ENCODE results near the gene NOPCHAP1.

The NOPCHAP1 gene

GRCh38 chr12:105025890-105026289, 39.8 kb downstream of the NOPCHAP1 start:
- DNase-seq = no peak

DNA sequence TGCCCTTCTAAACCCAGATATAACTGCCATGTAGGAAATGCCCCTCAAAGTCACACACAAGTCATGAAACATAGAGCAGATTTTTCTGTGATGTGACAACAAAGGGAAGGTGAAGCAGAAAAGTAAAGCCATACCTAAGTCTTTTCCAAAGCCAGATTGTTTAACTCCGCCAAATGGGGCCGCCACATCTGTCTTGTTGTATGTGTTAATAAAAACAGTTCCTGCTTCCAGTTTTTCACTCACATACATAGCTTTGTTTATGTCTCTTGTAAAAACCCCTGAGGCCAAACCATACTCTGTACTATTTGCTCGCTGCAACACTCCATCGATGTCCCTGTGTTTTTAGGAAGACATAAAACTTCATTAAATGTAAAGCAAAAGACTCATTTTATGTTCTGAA, 40.3 kb downstream of the NOPCHAP1 start:
- no peak for DNase-seq

DNA sequence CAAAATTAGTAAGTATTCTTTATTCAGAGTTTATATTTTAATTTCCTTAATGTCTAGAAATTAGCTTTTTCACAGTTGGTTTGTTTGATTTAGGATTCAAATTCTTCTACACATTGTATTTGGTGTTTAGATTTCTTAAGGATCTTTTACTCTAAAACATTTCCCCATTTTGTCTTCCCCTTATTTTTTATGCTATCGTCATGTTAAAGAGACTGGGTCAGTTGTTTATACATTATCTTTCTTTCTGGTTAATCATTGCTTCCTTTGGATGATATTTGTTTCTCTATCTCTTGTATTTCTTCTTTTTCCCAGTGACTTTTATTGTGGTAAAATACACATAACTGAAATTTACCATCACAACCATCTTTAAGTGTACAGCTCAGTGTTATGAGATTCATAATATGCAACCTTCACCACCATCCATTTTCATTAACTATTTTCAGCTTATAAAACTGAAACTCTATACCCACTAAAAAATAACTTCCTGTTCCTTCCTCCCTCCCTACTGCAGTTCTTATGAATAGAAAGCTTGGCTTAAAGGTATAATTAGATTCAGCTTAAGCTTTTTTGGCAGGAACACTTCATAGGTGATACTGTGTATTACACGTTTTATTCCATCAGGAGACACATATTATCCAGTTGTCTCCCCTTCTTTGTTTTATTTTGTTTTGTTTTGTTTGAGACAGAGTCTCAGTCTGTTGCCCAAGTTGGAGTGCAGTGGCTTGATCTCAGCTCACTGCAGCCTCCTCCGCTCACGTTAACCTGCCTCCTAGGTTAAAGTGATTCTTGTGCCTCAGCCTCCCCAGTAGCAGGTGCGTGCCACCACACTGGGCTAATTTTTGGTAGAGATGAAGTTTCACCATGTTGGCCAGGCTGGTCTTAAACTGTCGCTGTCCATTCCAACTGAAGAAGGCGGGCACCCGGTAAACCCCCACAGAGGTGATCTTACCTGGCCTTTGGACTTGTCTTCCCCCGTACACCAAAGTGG, 45.0 kb downstream of the NOPCHAP1 start:
- DNase-seq = no peak

GRCh38 chr12:105032703-105033357, 46.7 kb downstream of the NOPCHAP1 start:
- DNase-seq = no peak

- DNase-seq = no peak
These were observed 47.7 kb downstream of the NOPCHAP1 start for GRCh38 chr12:105033851-105034250.

Measured in GF-D8 (cell line).